Endothelial cell of umbilical vein (primary cell): ENCODE data around the gene ZKSCAN1. TPM values are rescaled to one million over a fixed set of nuclear protein-coding genes. Genes with fewer than 3 reads are reported as not detected.

ENCODE experiments used
- BruUV-seq: library from RNA; stranded (reverse); fragments of 400-500 nt; replicated peaks from 2 replicates; lab custom pipeline; 2021; lab: Mats Ljungman, UMichigan
- CTCF ChIA-PET: fragments of 300-600, 350-600 bp; sonication (Branson Sonifier 250); formaldehyde crosslinking; loops from one replicate; lab custom pipeline; 2021; ENCODE audit warnings: antibody characterized with exemption, inconsistent platforms; lab: Charles Lee
- POLR2A ChIA-PET: fragments of 300-600, 350-600 bp; sonication (Branson Sonifier 250); formaldehyde crosslinking; loops from one replicate; lab custom pipeline; 2021; ENCODE audit warnings: antibody characterized with exemption, inconsistent platforms; lab: Charles Lee
- DNase-seq: peaks from one replicate; pipeline ENCODE4 v3.0.0-alpha.2; 2011; ENCODE audit warnings: low read depth, low spot score
- FAIRE-seq: peaks from 2 replicates; lab custom pipeline; 2011; peaks lifted over from hg19 to GRCh38; lab: Jason Lieb, UNC
- H2AFZ ChIP-seq: 2 replicates; pipeline ENCODE4 v1.6.0; 2012; ENCODE audit warnings: low read depth, low read length, control low read depth, inconsistent platforms
- H3K27ac ChIP-seq: 2 replicates; pipeline ENCODE4 v1.5.1; 2011; ENCODE audit warnings: low read depth, mild to moderate bottlenecking, control low read depth, low read length, moderate library complexity; ENCODE audit not compliant: insufficient read depth
- H3K27me3 ChIP-seq, 2 experiments: 2 replicates each; pipeline versions ENCODE4 v1.6.0 to v1.6.1; 2011; ENCODE audit warnings: low read length in 2 of 2, mixed read lengths in 1 of 2; ENCODE audit not compliant: control insufficient read depth in 2 of 2, insufficient read depth in 2 of 2
- H3K36me3 ChIP-seq, 2 experiments: 2 replicates in 1 of 2; 3 replicates in 1 of 2; pipeline ENCODE4 v1.5.1; 2011; ENCODE audit warnings: low read length in 2 of 2, mild to moderate bottlenecking in 1 of 2, moderate library complexity in 1 of 2; ENCODE audit not compliant: control insufficient read depth in 2 of 2, insufficient read depth in 2 of 2; ENCODE audit errors: extremely low read depth in 1 of 2
- H3K4me1 ChIP-seq: 3 replicates; pipeline ENCODE4 v1.5.1; 2011; ENCODE audit warnings: mild to moderate bottlenecking, low read length; ENCODE audit not compliant: control insufficient read depth, insufficient read depth; ENCODE audit errors: extremely low read depth
- H3K4me2 ChIP-seq: 2 replicates; pipeline ENCODE4 v1.6.1; 2011; ENCODE audit warnings: low read length, control low read depth, mixed read lengths; ENCODE audit not compliant: insufficient read depth
- H3K4me3 ChIP-seq, 3 experiments: fragments of 200-600 bp in 1 of 3; sonication (generic), shearing (Covaris generic) in 1 of 3; replicated peaks in 1 of 3; 2 replicates each; pipeline ENCODE4 v1.5.1; 2011 to 2016; ENCODE audit warnings: control low read depth in 3 of 3, low read length in 3 of 3, mild to moderate bottlenecking in 2 of 3, inconsistent platforms in 1 of 3, low read depth in 1 of 3, moderate library complexity in 1 of 3; ENCODE audit not compliant: insufficient read depth in 1 of 3
- H3K79me2 ChIP-seq: 2 replicates; pipeline ENCODE4 v1.6.0; 2012; ENCODE audit warnings: low read length, inconsistent platforms; ENCODE audit not compliant: control insufficient read depth, insufficient read depth
- H3K9ac ChIP-seq: replicated peaks from 2 replicates; pipeline ENCODE3; 2011; ENCODE audit warnings: low read length, control low read depth; ENCODE audit not compliant: insufficient read depth; ENCODE audit errors: extremely low read depth
- H3K9me1 ChIP-seq: replicated peaks from 3 replicates; pipeline ENCODE4 v1.6.0; 2011; ENCODE audit warnings: mild to moderate bottlenecking, low read length; ENCODE audit not compliant: control insufficient read depth, insufficient read depth; ENCODE audit errors: extremely low read depth
- H3K9me3 ChIP-seq: replicated peaks from 2 replicates; pipeline ENCODE4 v1.5.1; 2012; ENCODE audit warnings: low read length, inconsistent platforms; ENCODE audit not compliant: control insufficient read depth, insufficient read depth
- H4K20me1 ChIP-seq: replicated peaks from 2 replicates; pipeline ENCODE3; 2011; ENCODE audit warnings: mild to moderate bottlenecking, low read length; ENCODE audit not compliant: control insufficient read depth, insufficient read depth; ENCODE audit errors: extremely low read depth
- FOS ChIP-seq: IDR thresholded peaks from 2 replicates; pipeline ENCODE4 v1.6.1; 2011; ENCODE audit warnings: mild to moderate bottlenecking, low read length, moderate library complexity, borderline replicate concordance; ENCODE audit not compliant: insufficient read depth
- JUN ChIP-seq: IDR thresholded peaks from 2 replicates; pipeline ENCODE4 v1.6.1; 2011; ENCODE audit warnings: borderline replicate concordance, low read depth; ENCODE audit not compliant: insufficient read length, insufficient read depth
- MYC ChIP-seq: IDR thresholded peaks from one replicate; pipeline ENCODE4 v1.6.1; 2011; ENCODE audit warnings: mild to moderate bottlenecking, low read depth, low read length
- POLR2A ChIP-seq: IDR thresholded peaks from 2 replicates; pipeline ENCODE4 v1.6.1; 2012; ENCODE audit warnings: low read depth, mild to moderate bottlenecking, control low read depth, low read length
- dilution Hi-C: fragments of 300-500 bp; cut with MboI; formaldehyde crosslinking; loops from one replicate; pipeline ENCODE4 v1.15.0; 2019; ENCODE audit warnings: low sequenced_read_pairs; ENCODE audit not compliant: extremely low pct_ligation_motif_present
- intact Hi-C: fragments of 100-400 bp; cut with micrococcal nuclease; formaldehyde crosslinking; loops from one replicate; pipeline ENCODE4 v1.10.0; 2022
- polyA plus RNA-seq, 4 experiments: library from polyadenylated mRNA; depleted of rRNA in 3 of 4; stranded (reverse) in 3 of 4; unstranded in 1 of 4; fragments of >200 nt; gene quantifications; 2 replicates each; pipeline versions ENCODE4 v1.2.1 to v1.2.3, GENCODE V29; 2011 to 2012; ENCODE audit warnings: missing spikeins in 1 of 4
- total RNA-seq: library from RNA; stranded (reverse); gene quantifications from 2 replicates; pipeline ENCODE4 v1.2.3, GENCODE V29; 2021
- TF ChIP-seq, protein P1 (sequence below), 2 donors: IDR thresholded peaks; 1 replicate in 1 of 2; 2 replicates in 1 of 2; pipeline ENCODE4 v1.5.1; 2011; ENCODE audit warnings: low read length in 2 of 2, mild to moderate bottlenecking in 2 of 2, moderate library complexity in 2 of 2, control low read depth in 1 of 2, inconsistent platforms in 1 of 2, low read depth in 1 of 2; ENCODE audit not compliant: insufficient read depth in 1 of 2; ENCODE audit errors: extremely low read depth in 1 of 2
- TF ChIP-seq, protein P2 (sequence below): IDR thresholded peaks from 2 replicates; pipeline ENCODE4 v1.6.1; 2011; ENCODE audit not compliant: insufficient read depth, insufficient read length

The ZKSCAN1 gene
- total and polyA plus RNA-seq, 2 donors (not counting 3 experiments of a cell fraction or from before 2014, with no cell fraction given), result 12.3 to 57.8 TPM

DNA sequence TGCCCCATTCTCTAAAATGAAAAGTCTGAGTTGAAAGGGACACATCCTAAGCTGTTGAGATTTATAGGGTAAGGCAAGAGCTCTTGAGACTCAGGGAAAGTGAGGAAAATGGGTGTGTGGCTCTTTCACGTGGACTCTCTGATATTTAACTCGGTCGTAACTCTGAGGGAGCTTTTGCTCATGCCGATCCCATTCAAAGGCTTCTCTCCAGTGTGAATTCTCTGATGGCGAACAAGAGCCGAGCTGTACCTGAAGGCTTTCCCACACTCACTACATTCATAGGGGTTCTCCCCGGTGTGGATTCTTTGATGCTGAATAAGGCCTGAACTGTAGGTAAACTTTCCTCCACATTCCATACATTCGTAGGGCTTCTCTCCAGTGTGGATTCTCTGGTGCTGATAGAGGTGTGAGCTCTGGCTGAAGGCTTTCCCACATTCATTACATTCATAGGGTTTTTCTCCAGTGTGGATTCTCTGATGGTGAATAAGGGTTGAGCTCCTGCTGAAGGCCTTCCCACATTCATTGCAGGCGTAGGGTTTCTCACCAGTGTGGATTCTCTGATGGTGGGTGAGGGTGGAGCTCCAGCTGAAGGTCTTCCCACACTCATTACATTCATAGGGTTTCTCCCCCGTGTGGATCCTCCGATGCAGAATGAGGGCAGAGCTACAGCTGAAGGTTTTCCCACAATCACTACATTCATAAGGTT, 55.8 kb downstream of the ZKSCAN1 start:
- ChIA-PET POLR2A (no interaction called here), CTCF (no interaction called here)
- no peaks in the 10 kb centered on the region for H3K9me1 ChIP-seq
- H4K20me1 ChIP-seq, result no peaks in the 10 kb centered on the region
- H3K36me3 ChIP-seq, result peaks cover 44 to 53% of the 10 kb centered on the region in 2 experiments
- DNase-seq, result no peak
- BruUV-seq, result TSS peak; percentile 6
- H3K27me3 ChIP-seq, result no peaks in the 10 kb centered on the region
- no peaks in the 10 kb centered on the region for H3K79me2 ChIP-seq
- intact Hi-C loops (no loop called here), dilution Hi-C loops (no loop called here)
- no peak overlapping the region for H2AFZ ChIP-seq
- peaks cover 26% of the 10 kb centered on the region for H3K9me3 ChIP-seq
- H3K4me3 ChIP-seq, result no peak overlapping the region
- H3K4me2 ChIP-seq, result no peak overlapping the region
- TF ChIP-seq FOS (no peak), POLR2A (peak; percentile 32), MYC (no peak), JUN (no peak)
- TF ChIP-seq, protein P1, sequence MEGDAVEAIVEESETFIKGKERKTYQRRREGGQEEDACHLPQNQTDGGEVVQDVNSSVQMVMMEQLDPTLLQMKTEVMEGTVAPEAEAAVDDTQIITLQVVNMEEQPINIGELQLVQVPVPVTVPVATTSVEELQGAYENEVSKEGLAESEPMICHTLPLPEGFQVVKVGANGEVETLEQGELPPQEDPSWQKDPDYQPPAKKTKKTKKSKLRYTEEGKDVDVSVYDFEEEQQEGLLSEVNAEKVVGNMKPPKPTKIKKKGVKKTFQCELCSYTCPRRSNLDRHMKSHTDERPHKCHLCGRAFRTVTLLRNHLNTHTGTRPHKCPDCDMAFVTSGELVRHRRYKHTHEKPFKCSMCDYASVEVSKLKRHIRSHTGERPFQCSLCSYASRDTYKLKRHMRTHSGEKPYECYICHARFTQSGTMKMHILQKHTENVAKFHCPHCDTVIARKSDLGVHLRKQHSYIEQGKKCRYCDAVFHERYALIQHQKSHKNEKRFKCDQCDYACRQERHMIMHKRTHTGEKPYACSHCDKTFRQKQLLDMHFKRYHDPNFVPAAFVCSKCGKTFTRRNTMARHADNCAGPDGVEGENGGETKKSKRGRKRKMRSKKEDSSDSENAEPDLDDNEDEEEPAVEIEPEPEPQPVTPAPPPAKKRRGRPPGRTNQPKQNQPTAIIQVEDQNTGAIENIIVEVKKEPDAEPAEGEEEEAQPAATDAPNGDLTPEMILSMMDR (IDR thresholded peaks at IDR 0.05; ENCODE audit: extremely low read depth in 1 of 2, insufficient read depth in 1 of 2, low read depth in 1 of 2, low read length in 2 of 2), result no peak
- TF ChIP-seq, protein P2, sequence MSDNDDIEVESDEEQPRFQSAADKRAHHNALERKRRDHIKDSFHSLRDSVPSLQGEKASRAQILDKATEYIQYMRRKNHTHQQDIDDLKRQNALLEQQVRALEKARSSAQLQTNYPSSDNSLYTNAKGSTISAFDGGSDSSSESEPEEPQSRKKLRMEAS, result no peak
- no peaks in the 10 kb centered on the region for H3K4me1 ChIP-seq
- FAIRE-seq, result no peak
- H3K9ac ChIP-seq, result no peak overlapping the region
- no peak overlapping the region for H3K27ac ChIP-seq
